HCT116 (cell line): ENCODE measurements around the gene SMIM35.

Experiments
- CBX3 ChIP-seq: IDR thresholded peaks from 2 replicates; pipeline ENCODE4 v1.6.1; 2012; ENCODE audit warnings: low read depth
- CEBPB ChIP-seq: IDR thresholded peaks from 2 replicates; pipeline ENCODE4 v1.6.1; 2012; ENCODE audit warnings: low read depth
- JUND ChIP-seq: IDR thresholded peaks from 2 replicates; pipeline ENCODE4 v1.6.1; 2012
- POLR2A ChIP-seq: IDR thresholded peaks from 2 replicates; pipeline ENCODE4 v1.7.0; 2011; ENCODE audit warnings: borderline replicate concordance; ENCODE audit not compliant: insufficient read depth, insufficient read length; ENCODE audit errors: extremely low read depth
- POLR2AphosphoS5 ChIP-seq: IDR thresholded peaks from 2 replicates; pipeline ENCODE4 v1.6.1; 2011; ENCODE audit warnings: mild to moderate bottlenecking, low read depth, low read length, moderate library complexity
- SIN3A ChIP-seq: IDR thresholded peaks from 2 replicates; pipeline ENCODE4 v1.6.1; 2012; ENCODE audit warnings: low read depth
- SRF ChIP-seq: IDR thresholded peaks from 2 replicates; pipeline ENCODE4 v1.6.1; 2012; ENCODE audit warnings: low read depth
- TF ChIP-seq, protein P1 (sequence below), 3 experiments: fragments of 200-600 bp in 1 of 3; sonication (generic) in 1 of 3; IDR thresholded peaks in 2 of 3; conservative IDR thresholded peaks in 1 of 3; 2 replicates each; pipeline ENCODE4 v1.5.1; 2012 to 2017; ENCODE audit warnings: low read depth in 2 of 3, low read length in 2 of 3, antibody characterized with exemption in 1 of 3, borderline replicate concordance in 1 of 3, control low read depth in 1 of 3, mild to moderate bottlenecking in 1 of 3, mixed read lengths in 1 of 3, mixed run types in 1 of 3, moderate library complexity in 1 of 3; ENCODE audit not compliant: insufficient read depth in 1 of 3
- TF ChIP-seq, protein P2 (sequence below): IDR thresholded peaks from 2 replicates; pipeline ENCODE4 v1.6.1; 2012

DNA sequence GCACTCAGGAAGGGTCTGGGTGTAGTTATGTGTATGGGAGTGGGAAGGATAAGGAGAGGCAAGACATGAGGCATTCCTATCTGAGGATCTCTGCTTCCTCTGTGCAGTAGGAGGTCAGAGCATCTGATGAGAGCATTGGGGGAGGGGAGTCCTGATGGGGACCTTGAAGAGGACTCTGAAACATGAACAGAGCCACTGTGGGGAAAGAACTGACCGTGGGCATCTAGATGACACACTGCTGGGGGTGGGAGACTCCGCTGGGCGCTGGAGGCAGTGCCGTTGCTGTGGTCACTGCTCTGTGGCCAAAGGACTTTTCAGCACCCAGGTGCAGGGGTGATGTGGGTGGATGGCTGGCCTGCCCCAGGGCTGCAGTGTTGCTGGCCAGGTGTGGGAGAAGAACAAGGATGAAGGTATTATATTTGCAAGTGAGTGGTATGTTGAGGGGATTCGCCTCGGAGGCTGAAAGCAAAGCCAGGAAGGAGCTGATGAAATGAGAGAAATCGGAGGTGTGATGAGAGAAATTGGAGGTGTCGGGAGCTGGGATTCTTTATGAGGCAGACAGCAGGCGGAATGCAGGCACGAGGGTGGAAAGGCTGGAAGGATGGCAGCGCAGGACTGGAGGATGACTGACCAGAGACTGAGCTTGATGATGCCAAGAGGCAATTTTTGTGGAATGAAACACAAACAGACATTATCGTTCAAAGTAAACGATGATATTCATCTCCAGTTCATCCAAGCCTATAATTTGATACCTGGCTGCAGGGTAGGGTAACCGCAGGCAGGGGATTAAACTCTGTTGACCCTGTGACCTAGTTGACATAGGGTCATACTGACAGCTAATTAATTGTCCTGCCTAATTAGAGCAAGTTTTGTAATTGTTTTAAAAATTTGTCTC lies 29.3 kb downstream of the SMIM35 start:
- TF ChIP-seq, protein P1, sequence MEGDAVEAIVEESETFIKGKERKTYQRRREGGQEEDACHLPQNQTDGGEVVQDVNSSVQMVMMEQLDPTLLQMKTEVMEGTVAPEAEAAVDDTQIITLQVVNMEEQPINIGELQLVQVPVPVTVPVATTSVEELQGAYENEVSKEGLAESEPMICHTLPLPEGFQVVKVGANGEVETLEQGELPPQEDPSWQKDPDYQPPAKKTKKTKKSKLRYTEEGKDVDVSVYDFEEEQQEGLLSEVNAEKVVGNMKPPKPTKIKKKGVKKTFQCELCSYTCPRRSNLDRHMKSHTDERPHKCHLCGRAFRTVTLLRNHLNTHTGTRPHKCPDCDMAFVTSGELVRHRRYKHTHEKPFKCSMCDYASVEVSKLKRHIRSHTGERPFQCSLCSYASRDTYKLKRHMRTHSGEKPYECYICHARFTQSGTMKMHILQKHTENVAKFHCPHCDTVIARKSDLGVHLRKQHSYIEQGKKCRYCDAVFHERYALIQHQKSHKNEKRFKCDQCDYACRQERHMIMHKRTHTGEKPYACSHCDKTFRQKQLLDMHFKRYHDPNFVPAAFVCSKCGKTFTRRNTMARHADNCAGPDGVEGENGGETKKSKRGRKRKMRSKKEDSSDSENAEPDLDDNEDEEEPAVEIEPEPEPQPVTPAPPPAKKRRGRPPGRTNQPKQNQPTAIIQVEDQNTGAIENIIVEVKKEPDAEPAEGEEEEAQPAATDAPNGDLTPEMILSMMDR (IDR thresholded peaks at IDR 0.05 in 2 of 3, conservative IDR thresholded peaks at IDR 0.05 in 1 of 3; ENCODE audit: borderline replicate concordance in 1 of 3, insufficient read depth in 1 of 3, low read depth in 2 of 3, low read length in 2 of 3) = no peak
- TF ChIP-seq CBX3 (no peak), SIN3A (no peak), SRF (no peak), CEBPB (no peak), POLR2A (no peak), POLR2AphosphoS5 (no peak), JUND (no peak)
- TF ChIP-seq, protein P2, sequence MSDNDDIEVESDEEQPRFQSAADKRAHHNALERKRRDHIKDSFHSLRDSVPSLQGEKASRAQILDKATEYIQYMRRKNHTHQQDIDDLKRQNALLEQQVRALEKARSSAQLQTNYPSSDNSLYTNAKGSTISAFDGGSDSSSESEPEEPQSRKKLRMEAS = no peak
